Fibroblast of skin of left biceps (primary cell): ENCODE measurements around the gene JARID2.

Experiments used
- DNase-seq, 2 experiments: peaks; one replicate each; pipeline ENCODE4 v3.0.0-alpha.2; 2013; ENCODE audit warnings: low read depth in 2 of 2

JARID2 gene

GRCh38 chr6:15461127-15461944 lies 215.5 kb downstream of the JARID2 start:
- DNase-seq: no peak

DNA sequence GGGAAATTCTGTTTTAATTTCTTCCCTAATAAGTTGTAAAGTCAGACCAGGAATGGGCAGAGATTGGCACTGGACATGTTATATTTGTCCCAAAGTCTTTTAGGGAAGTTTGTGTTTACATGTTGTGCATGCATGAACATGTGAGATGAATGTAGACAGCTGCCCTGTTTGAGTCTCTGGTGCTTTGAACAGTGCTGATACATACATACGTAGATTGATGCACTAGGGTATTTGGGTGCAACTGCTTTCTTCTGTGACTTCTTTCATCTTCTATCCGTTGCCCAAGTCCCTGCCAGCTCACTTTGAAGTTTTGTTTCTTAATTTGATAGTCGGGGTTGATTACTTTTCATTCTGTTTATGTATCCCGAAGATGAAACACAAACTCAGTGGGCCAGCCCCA lies 216.4 kb downstream of the JARID2 start:
- DNase-seq: no peak

DNA sequence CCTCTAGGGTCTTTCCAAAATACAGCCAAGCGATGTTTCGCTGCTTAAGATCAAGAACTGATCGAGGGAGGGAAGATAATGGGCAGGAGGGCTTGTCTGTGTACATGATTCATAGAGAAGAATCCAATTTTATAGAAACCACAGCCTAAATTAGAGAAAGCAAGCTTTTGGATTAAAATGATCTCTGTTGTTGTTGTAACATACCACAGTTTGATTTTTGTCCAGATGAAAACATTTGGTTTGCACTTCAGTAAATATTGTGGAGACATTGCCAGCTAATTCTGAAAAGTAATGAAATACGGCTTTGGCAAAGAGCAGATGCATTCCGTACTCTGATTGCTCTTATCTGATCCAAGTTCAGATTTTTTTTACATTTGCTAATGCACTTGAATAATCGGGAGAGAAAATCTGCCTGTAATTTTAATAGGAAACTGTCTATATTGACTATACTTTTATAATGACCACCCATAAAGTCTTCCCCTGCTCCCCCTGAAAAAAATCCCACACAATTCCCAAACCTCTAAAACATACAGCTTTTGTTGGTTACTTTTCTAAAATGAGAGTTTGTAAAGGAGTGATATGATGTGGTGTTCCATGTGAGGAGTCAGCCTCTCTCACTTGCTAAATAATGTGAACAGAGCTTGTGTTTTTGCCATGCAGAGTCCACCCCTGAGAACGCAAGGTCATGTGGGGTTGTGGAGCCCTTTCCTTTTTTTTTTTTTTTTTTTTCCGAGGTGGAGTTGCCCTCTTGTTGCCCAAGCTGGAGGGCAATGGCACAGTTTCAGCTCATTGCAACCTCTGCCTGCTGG lies 217.1 kb downstream of the JARID2 start:
- DNase-seq: peak; percentile 67 to 73

DNA sequence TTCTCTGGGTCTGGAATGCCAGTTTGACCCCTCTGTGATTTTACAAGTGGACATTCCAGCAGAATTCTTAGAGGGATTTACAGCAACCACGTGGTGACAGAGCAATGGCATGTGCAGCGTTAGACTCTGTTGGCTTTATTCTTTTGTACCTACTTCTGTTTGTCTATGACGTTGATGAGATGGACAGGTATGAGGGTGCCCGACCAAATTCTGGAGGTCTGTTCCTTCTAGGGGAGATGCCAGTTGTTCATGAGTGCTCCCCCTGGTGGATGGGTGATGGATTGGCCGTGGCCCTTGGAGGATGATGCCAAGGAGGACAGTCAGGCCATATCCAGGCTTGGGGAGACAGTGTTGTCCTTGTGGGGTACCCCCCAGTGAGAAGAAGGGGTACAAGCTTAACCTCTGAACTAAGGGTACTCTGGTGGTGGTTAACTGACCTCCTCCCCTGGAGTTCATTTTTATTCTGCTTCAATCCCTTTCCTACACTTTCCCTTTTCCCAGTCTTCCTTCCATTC lies 218.4 kb downstream of the JARID2 start:
- no peak for DNase-seq

DNA sequence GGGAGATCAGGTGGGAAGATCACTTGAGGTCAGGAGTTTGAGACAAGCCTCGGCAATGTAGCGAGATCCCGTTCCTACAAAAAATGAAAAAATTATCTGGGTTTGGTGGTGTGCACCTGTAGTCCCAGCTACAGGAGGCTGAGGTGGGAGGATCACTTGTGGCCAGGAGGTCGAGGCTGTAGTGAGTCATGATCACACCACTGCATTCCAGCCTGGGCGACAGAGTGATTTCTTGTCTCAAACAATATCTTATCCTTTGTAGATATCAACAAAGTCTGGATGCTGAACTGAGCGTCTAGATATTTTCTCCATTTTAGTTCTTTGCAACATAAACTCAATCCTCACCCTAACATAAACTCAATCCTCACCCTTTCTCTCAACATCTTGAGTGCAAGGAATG lies 219.3 kb downstream of the JARID2 start:
- DNase-seq: no peak

DNA sequence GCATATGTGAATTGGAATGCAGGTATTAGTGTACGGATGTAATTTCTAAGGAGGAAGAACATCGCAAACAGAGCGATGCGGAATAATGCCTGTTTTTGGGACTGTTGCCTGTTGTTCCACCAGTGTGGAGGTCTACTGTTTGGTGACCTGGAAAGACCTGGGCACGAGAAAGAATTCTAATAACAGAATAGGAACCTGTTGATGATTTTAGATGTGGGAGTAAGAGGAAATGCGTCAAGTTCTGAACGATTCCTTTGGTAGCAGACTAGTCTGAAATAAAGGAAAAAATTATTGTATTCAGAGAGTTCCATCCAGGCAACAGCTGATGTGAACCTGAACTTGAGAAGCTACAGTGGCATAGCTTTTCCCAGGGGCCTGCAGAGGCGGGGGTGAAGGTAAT lies 224.9 kb downstream of the JARID2 start:
- no peak for DNase-seq

DNA sequence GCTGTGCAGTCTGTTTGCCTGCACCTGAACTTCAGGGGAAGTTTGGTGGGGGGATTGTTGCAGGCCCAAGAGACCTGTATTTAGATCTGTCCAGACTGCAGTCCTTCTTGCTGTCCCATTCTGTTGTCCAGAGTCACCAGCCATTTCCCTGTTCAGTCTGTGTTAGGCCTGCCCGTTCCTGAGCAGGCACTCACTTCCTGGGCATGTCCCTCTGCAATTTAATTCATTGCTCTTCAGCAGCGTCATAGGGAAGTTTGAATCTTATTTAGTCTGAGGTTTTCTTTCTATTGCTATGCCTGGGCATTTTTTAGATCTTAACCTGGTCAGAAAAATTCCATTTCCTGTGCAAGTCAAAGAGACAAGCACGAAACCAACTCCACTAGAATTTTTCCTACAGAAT lies 226.8 kb downstream of the JARID2 start:
- DNase-seq: no peak

DNA sequence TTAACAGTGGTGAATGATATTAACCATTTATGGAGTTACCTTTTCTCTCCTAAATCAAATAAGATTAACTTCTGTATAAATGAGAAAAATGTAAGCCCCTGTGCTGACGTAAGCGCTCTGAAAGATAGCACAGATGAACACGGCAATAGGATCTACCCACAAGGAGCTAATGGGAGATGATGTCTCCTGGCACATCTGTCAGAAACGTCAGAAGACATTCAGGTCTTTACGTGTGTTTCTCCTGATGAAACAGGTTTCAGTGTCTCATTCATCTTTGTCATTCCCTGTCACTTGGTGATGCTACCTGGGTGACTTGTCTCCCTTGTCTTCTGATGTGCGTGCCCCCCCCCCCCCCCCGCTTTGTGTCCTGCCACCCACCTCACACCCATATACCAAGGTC lies 227.3 kb downstream of the JARID2 start:
- DNase-seq: no peak

GRCh38 chr6:15473741-15474161 lies 227.9 kb downstream of the JARID2 start:
- DNase-seq: peak in 1 of 2 experiments; percentile 17

GRCh38 chr6:15474196-15474595 lies 228.3 kb downstream of the JARID2 start:
- DNase-seq: peak in 1 of 2 experiments; percentile 13

- no peak for DNase-seq
Observed at GRCh38 chr6:15475261-15475660, 229.4 kb downstream of the JARID2 start.

DNA sequence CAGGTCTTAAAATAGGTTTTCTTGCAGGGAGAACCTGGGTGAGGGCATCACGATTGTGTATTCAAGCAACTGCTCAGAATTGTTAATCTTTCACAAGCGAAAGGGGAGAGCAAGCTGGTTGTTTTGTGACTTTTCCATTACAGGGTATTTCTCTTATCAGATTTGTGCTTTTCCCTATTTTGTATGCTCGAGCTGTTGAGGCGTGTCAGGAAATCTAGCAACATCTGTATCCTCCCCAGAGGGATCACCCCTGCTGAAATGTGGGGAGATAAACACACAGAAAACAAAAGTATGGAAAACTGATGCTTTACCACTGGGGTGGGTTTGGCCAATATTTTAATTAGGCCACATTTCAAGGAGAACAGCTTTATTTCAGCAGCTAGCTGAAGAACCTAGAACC lies 230.0 kb downstream of the JARID2 start:
- no peak for DNase-seq

DNA sequence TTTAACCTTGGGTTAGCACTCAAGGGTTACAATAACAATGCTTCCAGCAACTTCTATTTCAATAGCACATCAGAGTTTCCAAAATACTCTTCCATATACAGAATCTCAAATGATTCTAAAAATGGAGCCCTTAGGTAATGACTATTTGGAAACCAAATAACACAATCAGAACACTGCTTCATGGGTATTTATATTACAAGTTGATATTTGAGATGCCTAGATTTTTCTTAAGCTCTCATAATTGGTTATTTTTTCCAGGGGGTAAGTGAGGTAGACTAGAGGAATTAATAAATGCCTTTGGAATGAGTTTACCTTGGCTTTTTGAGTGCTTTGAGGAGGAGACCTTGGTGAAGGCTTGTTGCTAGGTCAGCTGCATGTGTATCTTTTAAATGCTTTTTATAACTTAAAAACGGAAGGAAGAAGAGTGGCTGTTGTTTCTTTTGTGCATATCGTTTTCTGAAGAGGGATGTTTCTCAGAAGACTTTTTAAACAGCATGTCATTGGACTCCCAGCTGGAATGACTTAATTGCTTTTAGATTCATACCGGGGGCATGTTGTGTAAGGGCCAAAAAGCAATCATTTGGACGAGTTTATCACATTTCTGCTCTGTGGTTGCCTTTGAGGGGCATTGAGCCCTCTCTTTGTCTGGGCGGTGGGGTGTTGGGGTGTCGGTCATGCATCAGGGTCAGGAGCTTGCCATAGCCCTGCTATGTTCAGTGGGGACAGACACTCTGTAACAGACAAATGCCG lies 230.9 kb downstream of the JARID2 start:
- DNase-seq: no peak

- DNase-seq: no peak
Observed at GRCh38 chr6:15477746-15478145, 231.9 kb downstream of the JARID2 start.

DNA sequence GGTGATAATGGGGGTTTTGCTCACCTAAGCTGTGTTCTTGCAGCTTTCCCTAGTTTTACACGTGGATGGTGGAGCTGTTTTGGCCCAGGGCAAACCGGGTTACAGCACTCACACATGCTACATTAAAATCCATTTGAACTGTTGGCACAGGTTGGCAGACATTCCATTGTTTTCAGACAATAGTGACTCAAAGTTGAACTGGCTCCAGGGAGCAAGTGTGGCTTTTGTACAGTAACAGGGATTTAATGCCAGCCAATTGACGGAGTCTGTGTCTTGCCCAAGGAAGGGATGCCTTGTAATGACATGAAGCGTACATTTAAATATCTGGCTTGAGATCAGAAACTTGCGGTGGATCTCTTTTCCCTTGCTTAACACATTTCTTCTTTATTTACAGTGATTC lies 233.9 kb downstream of the JARID2 start:
- DNase-seq: no peak

GRCh38 chr6:15480525-15480924 lies 234.7 kb downstream of the JARID2 start:
- no peak for DNase-seq

DNA sequence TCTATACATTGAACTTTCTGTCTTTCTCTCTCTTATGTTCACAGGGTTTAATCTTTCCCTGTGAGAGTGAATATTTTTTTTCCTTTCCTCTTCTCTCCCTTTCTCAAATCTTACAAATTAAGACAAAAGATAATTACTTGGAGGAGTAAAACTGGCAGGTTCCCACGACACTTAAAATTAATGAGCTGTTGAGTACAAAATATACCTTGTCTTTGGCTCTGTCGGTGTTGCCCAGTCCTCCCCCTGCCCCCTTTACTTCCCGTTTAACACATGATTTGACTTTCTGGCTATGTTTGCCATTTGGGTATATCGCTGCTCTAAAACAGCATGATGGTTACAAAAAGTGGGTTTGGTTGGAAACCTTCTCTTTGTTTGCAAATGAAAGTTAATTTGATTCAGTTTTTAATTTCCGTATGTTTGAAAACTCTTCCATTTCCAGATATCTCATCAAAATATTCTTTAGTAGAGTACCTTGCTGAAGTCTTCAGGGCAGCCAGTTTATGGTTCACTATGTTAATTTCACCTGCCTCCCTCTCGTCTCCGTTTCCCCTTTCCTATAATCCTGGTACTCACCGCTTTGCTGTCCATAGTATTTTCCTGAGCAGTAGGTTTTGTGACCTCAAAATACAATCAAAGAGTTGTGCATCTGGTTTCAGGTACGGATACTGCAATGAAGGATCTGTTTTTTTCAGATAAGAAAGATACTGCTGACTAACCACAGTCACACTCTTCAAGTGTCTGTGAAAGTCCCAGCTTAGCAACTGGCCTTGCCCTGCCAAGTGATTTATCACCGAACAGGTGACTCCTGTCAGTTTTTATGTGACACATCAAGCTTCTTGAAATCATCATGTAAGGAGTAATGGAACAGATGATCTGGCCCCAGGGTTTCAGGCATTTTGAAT lies 235.8 kb downstream of the JARID2 start:
- no peak for DNase-seq

DNA sequence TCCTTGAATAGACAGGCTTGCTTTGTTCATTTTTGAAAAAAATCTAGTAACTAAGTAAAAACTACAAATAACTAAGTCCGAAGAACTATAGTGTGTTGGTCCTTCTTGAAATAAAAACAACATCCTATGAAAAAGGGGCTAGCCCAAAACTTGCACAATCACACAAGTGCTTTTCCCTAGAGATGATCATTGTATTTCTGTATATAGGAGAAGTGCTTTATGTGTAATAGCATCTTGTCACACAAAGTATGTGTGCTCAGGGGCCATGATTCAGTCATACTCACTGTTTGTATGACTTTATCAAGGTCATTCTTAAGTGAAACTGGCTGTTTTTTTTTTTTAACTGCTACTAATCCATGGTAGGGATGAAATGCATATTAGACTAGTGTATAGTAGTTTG lies 237.2 kb downstream of the JARID2 start:
- no peak for DNase-seq

DNA sequence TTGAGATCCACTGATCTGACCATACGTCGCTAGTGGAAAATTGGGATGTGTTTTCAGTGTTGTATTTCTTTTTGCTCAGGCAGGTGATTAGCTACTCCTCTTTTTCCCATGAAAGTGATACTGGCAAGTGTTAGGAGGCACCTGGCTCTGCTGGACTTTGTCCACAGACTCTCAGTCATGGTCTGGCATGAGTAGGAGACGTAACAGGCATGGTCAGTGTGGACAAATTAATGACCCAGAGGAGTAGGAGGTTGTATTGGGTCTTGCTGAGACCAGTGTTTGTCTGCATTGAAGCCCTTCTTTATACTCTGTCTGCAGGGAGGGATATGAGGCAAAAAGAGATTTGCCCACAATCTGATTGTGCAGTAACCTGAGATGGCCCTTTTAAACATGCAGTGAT lies 238.3 kb downstream of the JARID2 start:
- DNase-seq: no peak

DNA sequence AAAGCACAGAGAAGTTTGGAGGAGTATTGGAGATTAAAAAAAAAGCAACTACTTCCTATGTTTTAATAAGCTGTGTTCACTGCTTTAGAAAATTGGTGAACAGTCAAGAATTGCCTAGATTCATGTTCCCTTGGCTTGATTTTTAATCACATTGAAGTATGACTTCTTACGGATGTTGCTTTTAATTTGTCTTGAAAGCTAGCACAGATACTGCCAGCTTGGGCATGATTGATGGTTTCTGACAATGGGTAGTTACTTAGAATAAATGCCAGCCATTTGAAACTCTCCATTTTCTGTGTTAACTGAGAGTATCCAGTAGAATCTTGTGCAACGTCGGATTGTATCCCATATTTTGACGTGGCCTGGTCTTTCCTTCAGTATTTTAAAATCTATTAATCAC lies 239.0 kb downstream of the JARID2 start:
- no peak for DNase-seq

DNA sequence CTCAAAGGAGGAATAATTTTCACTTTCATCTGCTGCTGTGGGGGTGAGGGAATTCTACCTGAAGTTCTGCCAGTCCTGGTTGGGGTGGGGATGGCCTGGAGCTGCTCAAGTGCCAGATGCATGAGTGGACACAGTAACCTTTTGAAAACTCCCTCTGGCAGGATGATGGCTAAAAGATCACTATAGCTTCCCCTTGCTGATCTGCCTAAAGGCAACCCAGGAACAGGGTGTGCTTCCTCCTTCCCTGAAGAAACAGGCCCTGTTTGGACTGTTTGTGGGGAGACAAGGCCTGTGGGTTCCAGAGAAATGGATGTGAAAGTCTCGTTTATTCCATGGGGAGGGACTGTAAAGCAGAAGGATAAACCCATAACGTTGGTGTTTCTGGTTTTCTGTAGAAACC lies 240.1 kb downstream of the JARID2 start:
- DNase-seq: no peak
